LNCAP (cell line): ENCODE measurements around the gene CSNK2B.

Experiments used
- TF ChIP-seq, protein P1 (sequence below): fragments of 450-650 bp; IDR thresholded peaks from 2 replicates; pipeline ENCODE4 v1.5.1; 2017; ENCODE audit warnings: mild to moderate bottlenecking

CSNK2B gene

GRCh38 chr6:31654574-31655348 lies 11.1 kb upstream of the CSNK2B start:
- TF ChIP-seq, protein P1, sequence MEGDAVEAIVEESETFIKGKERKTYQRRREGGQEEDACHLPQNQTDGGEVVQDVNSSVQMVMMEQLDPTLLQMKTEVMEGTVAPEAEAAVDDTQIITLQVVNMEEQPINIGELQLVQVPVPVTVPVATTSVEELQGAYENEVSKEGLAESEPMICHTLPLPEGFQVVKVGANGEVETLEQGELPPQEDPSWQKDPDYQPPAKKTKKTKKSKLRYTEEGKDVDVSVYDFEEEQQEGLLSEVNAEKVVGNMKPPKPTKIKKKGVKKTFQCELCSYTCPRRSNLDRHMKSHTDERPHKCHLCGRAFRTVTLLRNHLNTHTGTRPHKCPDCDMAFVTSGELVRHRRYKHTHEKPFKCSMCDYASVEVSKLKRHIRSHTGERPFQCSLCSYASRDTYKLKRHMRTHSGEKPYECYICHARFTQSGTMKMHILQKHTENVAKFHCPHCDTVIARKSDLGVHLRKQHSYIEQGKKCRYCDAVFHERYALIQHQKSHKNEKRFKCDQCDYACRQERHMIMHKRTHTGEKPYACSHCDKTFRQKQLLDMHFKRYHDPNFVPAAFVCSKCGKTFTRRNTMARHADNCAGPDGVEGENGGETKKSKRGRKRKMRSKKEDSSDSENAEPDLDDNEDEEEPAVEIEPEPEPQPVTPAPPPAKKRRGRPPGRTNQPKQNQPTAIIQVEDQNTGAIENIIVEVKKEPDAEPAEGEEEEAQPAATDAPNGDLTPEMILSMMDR = no peak

- TF ChIP-seq, protein P1 = no peak
Measured at GRCh38 chr6:31655349-31656237, 10.3 kb upstream of the CSNK2B start, which contains the start of gene APOM. Gene APOM, plus strand, starts transcription at chr6:31655894. Its CDS starts 73 bp downstream, at chr6:31655967.

DNA sequence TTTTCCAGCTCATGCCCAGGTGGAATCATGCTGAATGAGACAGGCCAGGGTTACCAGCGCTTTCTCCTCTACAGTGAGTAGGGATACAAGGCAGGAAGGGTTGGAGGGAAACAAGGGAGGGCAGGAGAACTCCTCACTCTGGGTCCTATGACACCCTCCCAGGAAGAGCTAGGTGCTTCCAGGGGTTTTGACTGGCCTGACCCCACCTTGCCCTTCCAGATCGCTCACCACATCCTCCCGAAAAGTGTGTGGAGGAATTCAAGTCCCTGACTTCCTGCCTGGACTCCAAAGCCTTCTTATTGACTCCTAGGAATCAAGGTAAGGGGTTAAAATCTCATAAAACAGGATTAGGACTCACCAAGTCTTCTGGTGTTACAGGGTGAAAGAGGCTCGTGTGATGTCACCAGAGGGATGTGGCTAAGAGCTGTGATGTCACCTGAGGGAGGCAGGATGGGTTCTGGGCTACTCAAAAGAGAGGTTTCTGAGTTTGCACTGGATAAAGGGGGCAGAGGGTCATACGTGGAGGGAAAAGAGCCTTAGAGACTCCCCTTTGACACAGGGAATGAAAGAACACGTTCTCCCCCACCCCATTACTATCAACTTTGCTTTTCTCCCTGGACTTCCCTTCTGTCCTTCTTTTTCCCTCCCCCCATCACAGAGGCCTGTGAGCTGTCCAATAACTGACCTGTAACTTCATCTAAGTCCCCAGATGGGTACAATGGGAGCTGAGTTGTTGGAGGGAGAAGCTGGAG lies 8.3 kb upstream of the CSNK2B start:
- TF ChIP-seq, protein P1 = no peak

- TF ChIP-seq, protein P1 = no peak
Measured at GRCh38 chr6:31658158-31658688, 7.7 kb upstream of the CSNK2B start.

- TF ChIP-seq, protein P1 = no peak
Measured at GRCh38 chr6:31658983-31659648, 6.8 kb upstream of the CSNK2B start.

DNA sequence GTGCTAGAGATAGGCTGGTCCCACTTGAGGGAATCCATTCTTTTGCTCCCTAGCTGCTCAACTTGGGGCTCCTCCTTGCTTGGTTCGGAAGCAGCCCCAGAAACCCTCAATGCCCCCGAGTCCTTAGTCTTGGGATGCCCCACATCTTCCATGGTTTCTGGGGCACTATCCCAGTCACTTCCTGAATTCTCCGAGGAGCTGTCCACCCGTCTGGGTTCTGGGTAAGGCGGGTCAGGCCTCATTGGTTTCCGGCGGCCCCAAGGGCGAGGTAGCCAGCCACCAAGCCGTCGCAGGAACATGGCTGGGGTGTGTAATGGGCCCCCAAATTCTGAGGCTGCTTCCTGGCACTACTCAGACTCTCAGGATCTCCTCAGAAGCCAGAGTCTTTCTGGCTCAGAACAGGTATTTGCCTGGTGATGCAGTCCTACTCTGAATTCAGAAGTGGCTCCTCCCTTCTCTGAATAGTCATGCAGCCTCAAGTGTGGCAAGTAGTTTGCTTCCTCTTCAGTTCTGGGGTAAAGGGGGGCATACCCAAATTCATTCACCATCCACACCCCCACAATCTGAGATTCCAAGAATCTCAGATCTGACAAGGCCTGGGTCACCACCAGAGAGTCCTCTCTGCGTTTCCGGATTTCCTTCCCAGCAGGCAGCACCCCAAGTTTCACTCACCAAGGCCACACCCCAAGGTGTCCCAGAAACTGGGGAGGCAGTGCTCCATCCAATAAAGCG lies 6.1 kb upstream of the CSNK2B start:
- TF ChIP-seq, protein P1 = no peak
